A673 (cell line): ENCODE results near the gene TUBA3D. TPM values are rescaled to one million over a fixed set of nuclear protein-coding genes. Genes with fewer than 3 reads are reported as not detected.
A peak's percentile ranks its signal among the peaks of the same experiment; 100 is the strongest.
"Not testable (repeated sequence)": the region's sequence is repeated elsewhere in the genome, so short reads cannot be mapped to it uniquely, and the experiment has no call there.

Experiments used
- Bru-seq: library from RNA; stranded (reverse); fragments of 400-500 nt; gene quantifications from one replicate; lab custom pipeline; 2021; lab: Mats Ljungman, UMichigan
- BruChase-seq, 2 experiments: library from RNA; stranded (reverse); fragments of 400-500 nt; gene quantifications; one replicate each; lab custom pipeline; 2021; lab: Mats Ljungman, UMichigan
- BruUV-seq: library from RNA; stranded (reverse); fragments of 400-500 nt; replicated peaks from 2 replicates; lab custom pipeline; 2021; lab: Mats Ljungman, UMichigan
- CTCF ChIA-PET: fragments of 300-600 bp; sonication (Branson Sonifier 250); formaldehyde crosslinking; loops from one replicate; lab custom pipeline; 2022; ENCODE audit warnings: antibody characterized with exemption; lab: Charles Lee
- POLR2A ChIA-PET: fragments of 300-600 bp; sonication (Branson Sonifier 250); formaldehyde crosslinking; loops from one replicate; lab custom pipeline; 2022; ENCODE audit warnings: antibody characterized with exemption; ENCODE audit not compliant: low non-redundant PET; lab: Charles Lee
- DNase-seq: peaks from one replicate; pipeline ENCODE4 v3.0.0-alpha.2; 2015; ENCODE audit warnings: low spot score
- H3K27ac ChIP-seq: fragments of 200-600 bp; sonication (generic); 2 replicates; pipeline ENCODE4 v1.5.1; 2016; ENCODE audit warnings: mixed run types, low read depth, mild to moderate bottlenecking, mixed read lengths, antibody characterized with exemption, low read length; ENCODE audit not compliant: poor library complexity, severe bottlenecking
- H3K27me3 ChIP-seq: fragments of 200-600 bp; sonication (generic); replicated peaks from 2 replicates; pipeline ENCODE4 v1.6.1; 2017; ENCODE audit warnings: mixed run types, low read depth, mild to moderate bottlenecking, mixed read lengths, antibody characterized with exemption, low read length; ENCODE audit not compliant: insufficient read depth, poor library complexity
- H3K36me3 ChIP-seq: fragments of 200-600 bp; sonication (generic); 2 replicates; pipeline ENCODE4 v1.6.1; 2016; ENCODE audit warnings: mixed run types, mild to moderate bottlenecking, mixed read lengths, antibody characterized with exemption, low read length; ENCODE audit not compliant: insufficient read depth, poor library complexity, severe bottlenecking
- H3K4me1 ChIP-seq: fragments of 200-600 bp; sonication (generic); 2 replicates; pipeline ENCODE4 v1.6.1; 2017; ENCODE audit warnings: mixed run types, mild to moderate bottlenecking, mixed read lengths, antibody characterized with exemption, low read length; ENCODE audit not compliant: insufficient read depth, poor library complexity, severe bottlenecking
- H3K4me3 ChIP-seq: fragments of 200-600 bp; sonication (generic); 2 replicates; pipeline ENCODE4 v1.5.1; 2016; ENCODE audit warnings: low read depth, mixed run types, mild to moderate bottlenecking, mixed read lengths, low read length; ENCODE audit not compliant: poor library complexity, severe bottlenecking
- H3K9me3 ChIP-seq: fragments of 200-600 bp; sonication (generic); 2 replicates; pipeline ENCODE4 v1.6.1; 2016; ENCODE audit warnings: mixed run types, low read depth, mild to moderate bottlenecking, mixed read lengths, antibody characterized with exemption, low read length; ENCODE audit not compliant: poor library complexity, severe bottlenecking
- EZH2 ChIP-seq: fragments of 200-600 bp; sonication (generic); IDR thresholded peaks from 2 replicates; pipeline ENCODE4 v1.6.1; 2017; ENCODE audit warnings: borderline replicate concordance, low read depth, mild to moderate bottlenecking, mixed read lengths, antibody characterized with exemption, low read length; ENCODE audit not compliant: poor library complexity, severe bottlenecking
- intact Hi-C: fragments of 100-400 bp; cut with micrococcal nuclease; formaldehyde crosslinking; loops from one replicate; pipeline ENCODE4 v1.10.0; 2022; ENCODE audit not compliant: unreplicated experiment
- long read RNA-seq: library from polyadenylated mRNA; stranded (forward); transcript quantifications from one replicate; pipeline ENCODE4 v2.0.0, GENCODE V29; 2022
- total RNA-seq: library from RNA; stranded (reverse); gene quantifications from 2 replicates; pipeline ENCODE4 v1.2.3, GENCODE V29; 2021
- TF ChIP-seq, protein P1 (sequence below): fragments of 300-800, 200-600 bp; sonication (generic); conservative IDR thresholded peaks from 2 replicates; pipeline ENCODE4 v1.5.1; 2017; ENCODE audit warnings: low read depth, mild to moderate bottlenecking, antibody characterized with exemption, low read length, moderate library complexity, mixed read lengths

Gene TUBA3D
- not detected in 2 replicates for total RNA-seq
- Bru-seq, nascent RNA, result not detected
- BruChase-seq, experiment 1, labeled RNA remaining after a 2-hour chase, result not detected
- not detected for BruChase-seq, experiment 2, labeled RNA remaining after a 6-hour chase
- long read RNA-seq, partial matches to known transcripts, result 0 of 3 reads
- long read RNA-seq, other reads (novel, unspliced or antisense), result 3 of 3 reads

- BruUV-seq, result no TSS peak
- H3K27me3 ChIP-seq, result no peaks in the 10 kb centered on the region
- no peak within 1 kb of the TSS for H3K27ac ChIP-seq
- DNase-seq, result no peak
- H3K9me3 ChIP-seq, result no peaks in the 10 kb centered on the region
- no peaks in the 10 kb centered on the region for H3K36me3 ChIP-seq
- no peak within 1 kb of the TSS for H3K4me3 ChIP-seq
- CTCF ChIA-PET, result no interaction called here
- intact Hi-C loops, result no loop called here
- POLR2A ChIA-PET, result no interaction called here
- no peak for TF ChIP-seq EZH2
- TF ChIP-seq, protein P1, sequence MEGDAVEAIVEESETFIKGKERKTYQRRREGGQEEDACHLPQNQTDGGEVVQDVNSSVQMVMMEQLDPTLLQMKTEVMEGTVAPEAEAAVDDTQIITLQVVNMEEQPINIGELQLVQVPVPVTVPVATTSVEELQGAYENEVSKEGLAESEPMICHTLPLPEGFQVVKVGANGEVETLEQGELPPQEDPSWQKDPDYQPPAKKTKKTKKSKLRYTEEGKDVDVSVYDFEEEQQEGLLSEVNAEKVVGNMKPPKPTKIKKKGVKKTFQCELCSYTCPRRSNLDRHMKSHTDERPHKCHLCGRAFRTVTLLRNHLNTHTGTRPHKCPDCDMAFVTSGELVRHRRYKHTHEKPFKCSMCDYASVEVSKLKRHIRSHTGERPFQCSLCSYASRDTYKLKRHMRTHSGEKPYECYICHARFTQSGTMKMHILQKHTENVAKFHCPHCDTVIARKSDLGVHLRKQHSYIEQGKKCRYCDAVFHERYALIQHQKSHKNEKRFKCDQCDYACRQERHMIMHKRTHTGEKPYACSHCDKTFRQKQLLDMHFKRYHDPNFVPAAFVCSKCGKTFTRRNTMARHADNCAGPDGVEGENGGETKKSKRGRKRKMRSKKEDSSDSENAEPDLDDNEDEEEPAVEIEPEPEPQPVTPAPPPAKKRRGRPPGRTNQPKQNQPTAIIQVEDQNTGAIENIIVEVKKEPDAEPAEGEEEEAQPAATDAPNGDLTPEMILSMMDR, result no peak
- no peaks in the 10 kb centered on the region for H3K4me1 ChIP-seq
Measured at GRCh38 chr2:131475831-131476230, at the start of gene TUBA3D. Gene TUBA3D, plus strand, starts transcription at chr2:131476119. Its CDS starts 81 bp downstream, at chr2:131476200.

DNA sequence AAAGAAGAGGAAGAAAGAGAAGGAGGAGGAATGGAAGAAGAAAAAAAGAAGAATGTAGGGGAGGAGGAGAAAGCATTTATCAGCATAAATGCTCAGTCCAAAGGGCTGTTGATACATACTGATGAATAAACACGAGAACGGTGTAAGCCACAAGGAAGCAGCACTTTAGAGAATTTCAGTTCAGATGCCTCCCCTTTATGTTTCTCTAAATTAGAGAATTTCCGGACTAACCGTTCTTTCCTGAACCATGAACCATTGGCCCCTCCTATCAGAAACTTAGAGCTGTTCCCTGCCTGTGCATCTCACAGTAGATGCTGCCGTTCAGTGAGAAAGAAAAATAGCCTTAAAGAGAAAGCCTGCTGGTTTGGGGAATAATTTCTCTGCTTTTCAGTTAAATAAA is 49.2 kb upstream of the TUBA3D start:
- H3K9me3 ChIP-seq, result no peaks in the 10 kb centered on the region
- BruUV-seq, result no TSS peak
- TF ChIP-seq EZH2, result peak; percentile 7
- TF ChIP-seq, protein P1, result no peak
- no peak overlapping the region for H3K27ac ChIP-seq
- intact Hi-C loops, result no loop called here
- no peak for DNase-seq
- peaks cover 94% of the 10 kb centered on the region for H3K27me3 ChIP-seq
- no peaks in the 10 kb centered on the region for H3K4me1 ChIP-seq
- ChIA-PET POLR2A (no interaction called here), CTCF (interaction anchor here (0.5 kb wide), 1 partner anchor 66 kb away, joined by 4 read pairs; no protein-coding TSS in a partner anchor)
- no peaks in the 10 kb centered on the region for H3K36me3 ChIP-seq
- no peak overlapping the region for H3K4me3 ChIP-seq

GRCh38 chr2:131431336-131431735 is 44.6 kb upstream of the TUBA3D start:
- intact Hi-C loops, result no loop called here
- Histone ChIP-seq H3K27ac (no peak overlapping the region), H3K9me3 (no peaks in the 10 kb centered on the region), H3K4me1 (no peaks in the 10 kb centered on the region), H3K36me3 (no peaks in the 10 kb centered on the region), H3K4me3 (no peak overlapping the region), H3K27me3 (peaks cover 80% of the 10 kb centered on the region)
- no TSS peak for BruUV-seq
- ChIA-PET POLR2A (no interaction called here), CTCF (no interaction called here)
- TF ChIP-seq EZH2, result no peak
- TF ChIP-seq, protein P1, result no peak
- DNase-seq, result no peak

GRCh38 chr2:131440742-131441468 is 35.0 kb upstream of the TUBA3D start:
- H3K36me3 ChIP-seq, intact Hi-C loops, BruUV-seq, POLR2A ChIA-PET, CTCF ChIA-PET, DNase-seq, H3K27me3 ChIP-seq, H3K27ac ChIP-seq, H3K4me3 ChIP-seq, H3K4me1 ChIP-seq, H3K9me3 ChIP-seq: not testable (repeated sequence)
